Left ventricle myocardium inferior (tissue), 1 donor: ENCODE results near the gene SETD7. TPM values are rescaled to one million over a fixed set of nuclear protein-coding genes. Genes with fewer than 3 reads are reported as not detected.

Source experiments
- DNase-seq: peaks from one replicate; pipeline ENCODE4 v3.0.0-alpha.2; 2020
- H3K27ac ChIP-seq: fragments of 200-600 bp; replicated peaks from 2 replicates; pipeline ENCODE4 v1.8.0; 2021
- H3K27me3 ChIP-seq: fragments of 200-600 bp; 2 replicates; pipeline ENCODE4 v1.8.0; 2021; ENCODE audit warnings: low read depth
- H3K36me3 ChIP-seq: fragments of 200-600 bp; 2 replicates; pipeline ENCODE4 v1.8.0; 2021
- H3K4me1 ChIP-seq: fragments of 200-600 bp; 2 replicates; pipeline ENCODE4 v1.8.0; 2021
- H3K4me3 ChIP-seq: fragments of 200-600 bp; 2 replicates; pipeline ENCODE4 v1.8.0; 2021; ENCODE audit warnings: mild to moderate bottlenecking, moderate library complexity
- H3K9me3 ChIP-seq: fragments of 200-600 bp; replicated peaks from 2 replicates; pipeline ENCODE4 v1.8.0; 2021
- intact Hi-C: fragments of 100-400 bp; cut with micrococcal nuclease; formaldehyde crosslinking; loops from one replicate; pipeline ENCODE4 v1.11.0; 2022
- long read RNA-seq: library from polyadenylated mRNA; unstranded; transcript quantifications from one replicate; pipeline ENCODE4 v2.0.0, GENCODE V29; 2021
- total RNA-seq: library from RNA; stranded (reverse); fragmentation: NEBNext Ultra II Directional; extraction: Animal tissue kit (Norgen Biotek cat#: 25700); gene quantifications from one replicate; pipeline ENCODE4 v1.2.1, GENCODE V29; 2021
- TF ChIP-seq, protein P1 (sequence below): fragments of 200-600 bp; IDR thresholded peaks from 2 replicates; pipeline ENCODE4 v1.8.0; 2021; ENCODE audit warnings: antibody characterized with exemption, mild to moderate bottlenecking, borderline replicate concordance
- donor health status: DM: no; HTN: yes; CAD: no; lungs with severe emphysema.

Gene SETD7
- 50.7 TPM for total RNA-seq
- long read RNA-seq, full-length matches to known transcripts: 16 of 42 reads
- long read RNA-seq, partial matches to known transcripts: 2 of 42 reads
- long read RNA-seq, other reads (novel, unspliced or antisense): 24 of 42 reads

DNA sequence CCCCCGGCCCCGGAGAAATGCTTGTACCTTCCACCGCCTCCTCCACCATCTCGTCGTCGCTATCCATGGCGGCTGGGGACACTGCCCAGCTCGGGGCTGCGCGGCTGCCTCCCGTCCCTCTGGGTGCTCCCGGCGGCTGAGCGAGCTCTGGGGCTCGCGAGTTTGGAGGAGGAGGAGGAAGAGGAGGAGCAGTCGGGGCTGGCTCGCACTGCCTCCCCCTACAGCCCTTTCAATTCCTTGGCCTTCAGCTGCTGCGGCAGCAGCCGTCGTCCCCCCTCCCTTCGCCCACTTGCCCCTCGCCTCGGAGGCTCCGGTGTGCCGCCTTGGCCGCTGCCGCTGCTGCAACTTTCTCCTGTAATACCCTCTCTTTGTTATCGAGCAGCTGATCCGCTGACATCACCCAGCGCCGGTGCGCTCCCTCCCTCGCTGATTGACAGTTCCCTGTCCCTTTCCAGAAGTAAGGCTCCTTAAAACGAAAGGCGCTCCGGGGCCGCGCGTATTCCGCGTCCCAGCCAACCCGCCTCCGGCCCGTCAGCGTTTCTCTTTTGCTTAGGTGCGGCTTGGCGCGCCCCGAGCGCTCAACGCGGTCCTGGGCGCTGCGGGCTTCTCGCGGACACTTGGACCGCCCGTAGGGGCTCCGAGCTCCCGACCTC, at the start of gene SETD7:
TSS of gene SETD7 (minus strand) at position 149 of the 653 bp plus-strand sequence. CDS start at position 67, 82 bp downstream.
- Histone ChIP-seq H3K4me3 (peak within 1 kb of the TSS; percentile 92), H3K27ac (peak within 1 kb of the TSS; percentile 97), H3K27me3 (no peaks in the 10 kb centered on the region), H3K9me3 (no peaks in the 10 kb centered on the region), H3K36me3 (no peaks in the 10 kb centered on the region), H3K4me1 (peaks cover 87% of the 10 kb centered on the region)
- DNase-seq: peak; percentile 84
- TF ChIP-seq, protein P1, sequence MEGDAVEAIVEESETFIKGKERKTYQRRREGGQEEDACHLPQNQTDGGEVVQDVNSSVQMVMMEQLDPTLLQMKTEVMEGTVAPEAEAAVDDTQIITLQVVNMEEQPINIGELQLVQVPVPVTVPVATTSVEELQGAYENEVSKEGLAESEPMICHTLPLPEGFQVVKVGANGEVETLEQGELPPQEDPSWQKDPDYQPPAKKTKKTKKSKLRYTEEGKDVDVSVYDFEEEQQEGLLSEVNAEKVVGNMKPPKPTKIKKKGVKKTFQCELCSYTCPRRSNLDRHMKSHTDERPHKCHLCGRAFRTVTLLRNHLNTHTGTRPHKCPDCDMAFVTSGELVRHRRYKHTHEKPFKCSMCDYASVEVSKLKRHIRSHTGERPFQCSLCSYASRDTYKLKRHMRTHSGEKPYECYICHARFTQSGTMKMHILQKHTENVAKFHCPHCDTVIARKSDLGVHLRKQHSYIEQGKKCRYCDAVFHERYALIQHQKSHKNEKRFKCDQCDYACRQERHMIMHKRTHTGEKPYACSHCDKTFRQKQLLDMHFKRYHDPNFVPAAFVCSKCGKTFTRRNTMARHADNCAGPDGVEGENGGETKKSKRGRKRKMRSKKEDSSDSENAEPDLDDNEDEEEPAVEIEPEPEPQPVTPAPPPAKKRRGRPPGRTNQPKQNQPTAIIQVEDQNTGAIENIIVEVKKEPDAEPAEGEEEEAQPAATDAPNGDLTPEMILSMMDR: no peak
- intact Hi-C loops: no loop called here

DNA sequence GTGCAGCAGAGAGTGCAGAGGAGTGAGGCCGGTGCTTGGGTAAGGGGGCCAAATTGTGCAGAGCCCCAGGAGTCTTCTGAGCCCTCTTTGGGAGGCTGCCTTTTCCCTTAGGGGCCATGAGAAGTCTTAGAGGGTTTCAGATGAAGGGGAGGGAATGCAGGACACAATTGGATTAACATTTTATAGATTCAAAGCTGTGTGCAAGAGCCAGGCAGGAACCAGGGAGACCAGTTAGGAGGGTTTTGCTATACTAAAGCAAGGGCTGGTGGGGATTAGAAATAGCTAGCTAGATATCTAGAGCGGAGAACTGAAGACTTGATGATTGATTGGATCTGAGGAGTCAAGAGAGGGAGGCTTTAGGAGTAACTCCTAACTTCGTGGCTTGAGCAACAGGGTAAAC, 49.5 kb upstream of the SETD7 start:
- peaks cover 5% of the 10 kb centered on the region for H3K4me1 ChIP-seq
- no peaks in the 10 kb centered on the region for H3K27me3 ChIP-seq
- H3K9me3 ChIP-seq: no peaks in the 10 kb centered on the region
- intact Hi-C loops: no loop called here
- no peak for DNase-seq
- H3K4me3 ChIP-seq: no peak overlapping the region
- TF ChIP-seq, protein P1: no peak
- no peaks in the 10 kb centered on the region for H3K36me3 ChIP-seq
- no peak overlapping the region for H3K27ac ChIP-seq

DNA sequence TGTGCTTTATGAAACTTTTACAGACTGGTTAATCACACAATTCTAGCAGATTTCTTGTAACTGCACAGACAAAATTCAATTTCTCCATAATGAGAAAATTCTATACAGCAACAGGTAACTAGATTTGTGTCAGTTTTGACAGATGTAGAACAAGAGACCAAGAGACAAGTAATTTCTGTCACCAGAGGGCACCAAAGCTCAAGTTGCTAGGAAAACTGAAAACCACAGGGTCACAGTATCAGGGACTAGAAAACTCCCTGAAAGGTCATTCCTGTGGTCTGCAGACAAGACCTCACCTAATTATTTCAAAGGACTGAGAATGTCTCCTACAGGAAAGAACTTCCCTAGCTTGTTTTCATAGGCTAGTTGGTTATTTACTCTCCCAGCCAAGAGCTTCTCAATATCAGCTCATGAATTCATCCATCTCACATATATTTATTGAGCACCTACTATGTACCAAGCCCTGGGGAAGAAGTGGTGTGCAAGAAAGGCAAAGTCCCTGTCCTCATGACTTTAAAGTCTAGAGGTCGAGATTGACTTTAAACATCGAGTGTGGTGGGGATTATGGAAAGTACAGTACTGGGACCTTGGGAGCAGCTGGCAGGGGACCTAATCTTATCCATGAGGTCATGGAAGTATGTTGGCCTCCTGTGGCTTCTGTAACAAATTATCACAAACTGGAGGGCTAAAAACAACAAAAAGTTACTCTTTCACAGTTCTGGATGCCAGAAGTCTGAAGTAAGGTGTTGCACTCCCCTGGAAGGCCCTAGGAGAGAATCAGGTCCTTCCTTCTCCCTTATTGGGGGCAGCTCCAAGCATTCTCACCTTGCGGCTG, 47.8 kb upstream of the SETD7 start:
- H3K4me1 ChIP-seq: peaks cover 5% of the 10 kb centered on the region
- H3K36me3 ChIP-seq: no peaks in the 10 kb centered on the region
- H3K4me3 ChIP-seq: no peak overlapping the region
- H3K27ac ChIP-seq: no peak overlapping the region
- no peaks in the 10 kb centered on the region for H3K27me3 ChIP-seq
- intact Hi-C loops: loop anchor here (5.0 kb wide), 1 partner anchor 49 kb away; no protein-coding TSS in a partner anchor
- H3K9me3 ChIP-seq: no peaks in the 10 kb centered on the region
- no peak for DNase-seq
- TF ChIP-seq, protein P1: peak; percentile 79

DNA sequence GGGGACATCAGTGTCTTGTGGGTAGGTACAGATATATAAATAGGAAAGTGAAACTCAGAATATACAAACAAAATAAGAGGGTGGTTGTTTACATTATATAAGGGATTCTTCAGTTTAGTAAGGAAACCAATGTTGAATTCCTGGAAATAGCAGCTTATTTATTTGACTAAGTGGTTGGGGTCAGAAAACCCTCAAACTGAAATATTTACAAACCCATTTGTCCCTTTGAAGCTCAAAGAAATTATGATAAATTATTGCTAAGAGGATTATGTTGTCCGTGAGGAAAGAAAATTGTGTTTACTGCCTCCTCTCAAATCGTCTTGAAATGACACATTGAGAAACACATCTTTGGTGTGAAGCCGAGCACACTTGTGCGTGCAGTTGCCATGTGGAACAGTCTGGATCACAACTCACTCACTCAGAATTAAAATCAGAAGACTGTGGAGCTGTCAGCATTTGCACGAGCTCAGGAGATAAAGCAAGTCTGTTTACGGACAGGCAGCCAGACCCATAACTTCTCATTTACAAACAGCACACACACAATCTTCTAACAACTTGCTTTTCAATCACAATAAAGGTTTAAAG, 46.8 kb upstream of the SETD7 start:
- Histone ChIP-seq H3K27me3 (no peaks in the 10 kb centered on the region), H3K27ac (no peak overlapping the region), H3K36me3 (no peaks in the 10 kb centered on the region), H3K9me3 (no peaks in the 10 kb centered on the region), H3K4me3 (no peak overlapping the region), H3K4me1 (peaks cover 5% of the 10 kb centered on the region)
- intact Hi-C loops: loop anchor here (5.0 kb wide), 1 partner anchor 49 kb away; no protein-coding TSS in a partner anchor
- TF ChIP-seq, protein P1: no peak
- DNase-seq: no peak

DNA sequence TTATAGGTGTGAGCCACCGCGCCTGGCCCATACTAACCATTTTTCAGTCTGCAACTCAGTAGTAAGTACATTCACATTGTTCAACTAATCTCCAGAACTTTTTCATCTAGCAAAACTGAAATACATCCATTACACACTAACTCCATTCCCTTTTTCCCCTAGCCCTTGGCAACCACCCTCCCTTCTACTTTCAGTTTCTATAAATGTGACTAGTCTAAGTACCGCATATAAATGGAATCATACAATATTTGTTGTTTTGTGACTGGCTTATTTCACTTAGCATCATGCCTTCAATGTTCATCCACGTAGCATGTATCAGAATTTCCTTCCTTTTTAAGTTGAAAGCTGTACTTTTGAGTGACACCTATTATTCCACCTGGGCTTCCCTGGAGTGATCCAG, 44.6 kb upstream of the SETD7 start:
- Histone ChIP-seq H3K27ac (no peak overlapping the region), H3K9me3 (no peaks in the 10 kb centered on the region), H3K4me1 (peaks cover 6% of the 10 kb centered on the region), H3K36me3 (no peaks in the 10 kb centered on the region), H3K4me3 (no peak overlapping the region), H3K27me3 (no peaks in the 10 kb centered on the region)
- intact Hi-C loops: loop anchor here (5.0 kb wide), 1 partner anchor 52 kb away; no protein-coding TSS in a partner anchor
- no peak for DNase-seq
- TF ChIP-seq, protein P1: no peak
